Thoracic aorta (tissue), 2 donors: Measurements from ENCODE around the gene IGFLR1. TPM values are rescaled to one million over a fixed set of nuclear protein-coding genes. Genes with fewer than 3 reads are reported as not detected.
"Not testable (repeated sequence)": the region's sequence is repeated elsewhere in the genome, so short reads cannot be mapped to it uniquely, and the experiment has no call there.

Experiments used
- ATAC-seq: fragments of 150-250 bp; one replicate; pipeline ENCODE4 v1.8.0; 2017; ENCODE audit warnings: low read depth; ENCODE audit not compliant: insufficient number of reproducible peaks, low FRiP score
- DNase-seq: peaks from one replicate; pipeline ENCODE4 v3.0.0-alpha.2; 2020; ENCODE audit warnings: low spot score
- H3K27ac ChIP-seq, 2 donors: fragments of 200-600 bp; sonication (generic); 1 replicate in 1 of 2; 2 replicates in 1 of 2; pipeline ENCODE4 v1.5.1; 2016; ENCODE audit warnings: mild to moderate bottlenecking in 2 of 2, moderate library complexity in 2 of 2
- H3K27me3 ChIP-seq: fragments of 200-600 bp; sonication (generic); replicated peaks from 2 replicates; pipeline ENCODE4 v1.6.0; 2016; ENCODE audit warnings: mild to moderate bottlenecking; ENCODE audit not compliant: insufficient read depth
- H3K36me3 ChIP-seq: fragments of 200-600 bp; sonication (generic); one replicate; pipeline ENCODE4 v1.5.1; 2016
- H3K4me1 ChIP-seq, 2 donors: fragments of 200-600 bp; sonication (generic); 1 replicate in 1 of 2; 2 replicates in 1 of 2; pipeline versions ENCODE4 v1.5.1 to v1.6.0; 2016; ENCODE audit warnings: low read depth in 2 of 2, mild to moderate bottlenecking in 1 of 2; ENCODE audit not compliant: control insufficient read depth in 1 of 2
- H3K4me3 ChIP-seq: fragments of 200-600 bp; sonication (generic); 2 replicates; pipeline ENCODE4 v1.5.1; 2016; ENCODE audit warnings: mild to moderate bottlenecking
- H3K9me3 ChIP-seq: fragments of 200-600 bp; sonication (generic); 2 replicates; pipeline ENCODE4 v1.5.1; 2016
- CTCF ChIP-seq: fragments of 200-600 bp; sonication (generic); IDR thresholded peaks from one replicate; pipeline ENCODE4 v1.5.1; 2019; ENCODE audit warnings: antibody characterized with exemption
- total RNA-seq, 2 donors: library from RNA; depleted of rRNA; stranded (reverse); fragments of >200 nt; gene quantifications; one replicate each; pipeline versions ENCODE4 v1.1.0 to v1.2.3, GENCODE V29; 2016

IGFLR1 gene
- total RNA-seq, 2 donors from 2014 or later = 6.9 to 13.1 TPM

- Histone ChIP-seq H3K4me1 (no peaks in the 10 kb centered on the region), H3K27me3 (no peaks in the 10 kb centered on the region), H3K36me3 (peaks cover 88% of the 10 kb centered on the region), H3K4me3 (no peak overlapping the region), H3K9me3 (no peaks in the 10 kb centered on the region), H3K27ac (no peak overlapping the region)
- DNase-seq (no peak), ATAC-seq (no peak)
- no peak for TF ChIP-seq CTCF
These were observed 13.2 kb downstream of the IGFLR1 start for GRCh38 chr19:35729021-35729420.

- Histone ChIP-seq H3K27me3 (no peaks in the 10 kb centered on the region), H3K9me3 (no peaks in the 10 kb centered on the region), H3K27ac (no peak overlapping the region), H3K4me1 (no peaks in the 10 kb centered on the region), H3K36me3 (peaks cover 90% of the 10 kb centered on the region), H3K4me3 (no peak overlapping the region)
- ATAC-seq (no peak), DNase-seq (no peak)
- no peak for TF ChIP-seq CTCF
These were observed 14.1 kb downstream of the IGFLR1 start for GRCh38 chr19:35727956-35728706.

- no peaks in the 10 kb centered on the region for H3K9me3 ChIP-seq
- ATAC-seq = no peak
- H3K27me3 ChIP-seq = no peaks in the 10 kb centered on the region
- H3K4me1 ChIP-seq = no peaks in the 10 kb centered on the region
- no peak overlapping the region for H3K4me3 ChIP-seq
- H3K36me3 ChIP-seq = peaks cover 95% of the 10 kb centered on the region
- H3K27ac ChIP-seq = no peak overlapping the region
- no peak for DNase-seq
- TF ChIP-seq CTCF = no peak
These were observed 14.9 kb downstream of the IGFLR1 start for GRCh38 chr19:35727053-35727955.

- ATAC-seq (no peak), DNase-seq (no peak)
- Histone ChIP-seq H3K4me3 (no peak overlapping the region), H3K9me3 (no peaks in the 10 kb centered on the region), H3K36me3 (peaks cover 96% of the 10 kb centered on the region), H3K27ac (no peak overlapping the region), H3K27me3 (no peaks in the 10 kb centered on the region), H3K4me1 (no peaks in the 10 kb centered on the region)
- no peak for TF ChIP-seq CTCF
These were observed 16.9 kb downstream of the IGFLR1 start for GRCh38 chr19:35725216-35725861.

- no peak for TF ChIP-seq CTCF
These were observed 17.7 kb downstream of the IGFLR1 start for GRCh38 chr19:35724560-35724959.

GRCh38 chr19:35724132-35724531 lies 18.1 kb downstream of the IGFLR1 start:
- H3K36me3 ChIP-seq = peaks cover 84% of the 10 kb centered on the region
- not testable (repeated sequence) for H3K27ac ChIP-seq, H3K4me3 ChIP-seq, ATAC-seq, H3K9me3 ChIP-seq, H3K27me3 ChIP-seq, DNase-seq, H3K4me1 ChIP-seq

More at GRCh38 chr19:35724560-35724959, 17.7 kb downstream of the IGFLR1 start:
- no peak for ATAC-seq
- Histone ChIP-seq H3K27ac (no peak overlapping the region), H3K36me3 (peaks cover 88% of the 10 kb centered on the region), H3K27me3 (no peaks in the 10 kb centered on the region), H3K4me1 (peaks cover under 1 to 5% of the 10 kb centered on the region in 2 donors), H3K9me3 (no peaks in the 10 kb centered on the region), H3K4me3 (no peak overlapping the region)
- no peak for DNase-seq
